CD14-positive monocyte (primary cell): ENCODE data around the gene ADRA2C. TPM values are rescaled to one million over a fixed set of nuclear protein-coding genes. Genes with fewer than 3 reads are reported as not detected.

Experiments used
- DNase-seq, 3 donors: peaks; one replicate each; pipeline ENCODE4 v3.0.0-alpha.2; 2011 to 2022
- H2AFZ ChIP-seq: 2 replicates; pipeline ENCODE4 v1.6.0; 2012; ENCODE audit warnings: mild to moderate bottlenecking, low read depth, low read length, inconsistent platforms; ENCODE audit not compliant: insufficient read depth, poor library complexity, severe bottlenecking
- H3K27ac ChIP-seq, 2 donors: 1 replicate in 1 of 2; 2 replicates in 1 of 2; pipeline ENCODE4 v1.5.1; 2012 to 2013; ENCODE audit warnings: low read length in 2 of 2, control low read depth in 1 of 2, inconsistent platforms in 1 of 2, low read depth in 1 of 2, mild to moderate bottlenecking in 1 of 2
- H3K27me3 ChIP-seq, 2 donors: one replicate each; pipeline versions ENCODE4 v1.6.0 to v1.6.1; 2011 to 2013; ENCODE audit warnings: low read length in 2 of 2; ENCODE audit not compliant: control insufficient read depth in 2 of 2, insufficient read depth in 2 of 2
- H3K36me3 ChIP-seq, 2 donors: replicated peaks in 1 of 2; 1 replicate in 1 of 2; 2 replicates in 1 of 2; pipeline versions ENCODE4 v1.5.1 to v1.6.1; 2012 to 2013; ENCODE audit warnings: low read length in 2 of 2, control low read depth in 1 of 2, inconsistent platforms in 1 of 2, mild to moderate bottlenecking in 1 of 2; ENCODE audit not compliant: insufficient read depth in 2 of 2, control insufficient read depth in 1 of 2
- H3K4me1 ChIP-seq, 2 donors: 1 replicate in 1 of 2; 2 replicates in 1 of 2; pipeline versions ENCODE4 v1.5.1 to v1.6.1; 2012 to 2013; ENCODE audit warnings: low read length in 2 of 2, control low read depth in 1 of 2, inconsistent platforms in 1 of 2, mild to moderate bottlenecking in 1 of 2, moderate library complexity in 1 of 2; ENCODE audit not compliant: insufficient read depth in 2 of 2, control insufficient read depth in 1 of 2
- H3K4me2 ChIP-seq: replicated peaks from 2 replicates; pipeline ENCODE3; 2012; ENCODE audit warnings: low read length, moderate library complexity, mild to moderate bottlenecking; ENCODE audit not compliant: poor library complexity, severe bottlenecking; ENCODE audit errors: extremely low read depth
- H3K4me3 ChIP-seq, 3 experiments: fragments of 200-600 bp in 1 of 3; sonication (generic) in 1 of 3; replicated peaks in 1 of 3; 1 replicate in 2 of 3; 2 replicates in 1 of 3; pipeline ENCODE4 v1.5.1; 2011 to 2013; ENCODE audit warnings: low read length in 3 of 3, mild to moderate bottlenecking in 3 of 3, control low read depth in 2 of 3, low read depth in 2 of 3, inconsistent platforms in 1 of 3, moderate library complexity in 1 of 3
- H3K79me2 ChIP-seq: 2 replicates; pipeline ENCODE4 v1.6.0; 2012; ENCODE audit warnings: mild to moderate bottlenecking, control low read depth, inconsistent platforms, low read length, moderate library complexity; ENCODE audit not compliant: insufficient read depth
- H3K9ac ChIP-seq: 2 replicates; pipeline ENCODE4 v1.6.0; 2017; ENCODE audit warnings: low read length, mild to moderate bottlenecking; ENCODE audit not compliant: insufficient read depth, poor library complexity, severe bottlenecking
- H3K9me3 ChIP-seq, 2 donors: replicated peaks in 1 of 2; 1 replicate in 1 of 2; 2 replicates in 1 of 2; pipeline versions ENCODE4 v1.5.1 to v1.6.1; 2012 to 2013; ENCODE audit warnings: low read length in 2 of 2, control low read depth in 1 of 2; ENCODE audit not compliant: control insufficient read depth in 1 of 2, insufficient read depth in 1 of 2
- H4K20me1 ChIP-seq: 2 replicates; pipeline ENCODE4 v1.6.0; 2012; ENCODE audit warnings: mild to moderate bottlenecking, low read length, control low read depth, moderate library complexity; ENCODE audit not compliant: insufficient read depth
- H3K27ac Mint-ChIP-seq, 7 donors: one replicate each; pipeline ENCODE4 v1.8.0; 2020; ENCODE audit warnings: mild to moderate bottlenecking in 7 of 7, mixed read lengths in 7 of 7, moderate library complexity in 6 of 7, inconsistent platforms in 2 of 7
- H3K27me3 Mint-ChIP-seq, 3 donors: one replicate each; pipeline ENCODE4 v1.8.0; 2021 to 2022; ENCODE audit warnings: low read depth in 3 of 3, mild to moderate bottlenecking in 3 of 3, mixed read lengths in 3 of 3, moderate library complexity in 3 of 3, inconsistent platforms in 1 of 3
- H3K36me3 Mint-ChIP-seq, 2 donors: one replicate each; pipeline ENCODE4 v1.8.0; 2020; ENCODE audit warnings: mixed read lengths in 2 of 2, inconsistent platforms in 1 of 2, mild to moderate bottlenecking in 1 of 2
- H3K4me1 Mint-ChIP-seq: one replicate; pipeline ENCODE4 v1.8.0; 2020; ENCODE audit warnings: mild to moderate bottlenecking, mixed read lengths
- H3K4me3 Mint-ChIP-seq, 2 donors: one replicate each; pipeline ENCODE4 v1.8.0; 2020; ENCODE audit warnings: mild to moderate bottlenecking in 2 of 2, mixed read lengths in 2 of 2, moderate library complexity in 1 of 2
- H3K9me3 Mint-ChIP-seq, 7 donors: one replicate each; pipeline ENCODE4 v1.8.0; 2020 to 2022; ENCODE audit warnings: mixed read lengths in 7 of 7, mild to moderate bottlenecking in 6 of 7, moderate library complexity in 6 of 7, inconsistent platforms in 2 of 7
- CTCF ChIP-seq: fragments of 200-600 bp; IDR thresholded peaks from one replicate; pipeline ENCODE4 v1.8.0; 2022; ENCODE audit warnings: antibody characterized with exemption, mild to moderate bottlenecking
- WGBS: methylation state at CpG from one replicate; pipeline ENCODE4 v1.1.5; 2013; ENCODE audit warnings: missing lambda C conversion rate; ENCODE audit not compliant: insufficient coverage; 5-methylcytosine and 5-hydroxymethylcytosine counted together
- intact Hi-C, 2 donors: fragments of 100-400 bp; cut with micrococcal nuclease; formaldehyde crosslinking; loops; one replicate each; pipeline versions ENCODE4 v1.15.0 to v1.15.1; 2023
- polyA plus RNA-seq, 3 donors: library from polyadenylated mRNA; depleted of rRNA in 1 of 3; unstranded in 2 of 3; stranded (reverse) in 1 of 3; fragments of 300-500 nt in 2 of 3; fragments of >200 nt in 1 of 3; fragmentation: Illumina TruSeq in 2 of 3; gene quantifications; 1 replicate in 2 of 3; 2 replicates in 1 of 3; pipeline ENCODE4 v1.2.3, GENCODE V29; 2012 to 2021

Gene ADRA2C
- polyA plus RNA-seq, 3 donors = not detected

- WGBS = 78% methylated on average over 2 of the region's 5 CpGs
- no peaks in the 10 kb centered on the region for H3K27me3 ChIP-seq
- no peaks in the 10 kb centered on the region for H4K20me1 ChIP-seq
- no peak overlapping the region for H3K4me3 ChIP-seq
- no peaks in the 10 kb centered on the region for H3K79me2 ChIP-seq
- H3K4me2 ChIP-seq = no peak overlapping the region
- Mint-ChIP-seq H3K27ac (no peak overlapping the region), H3K27me3 (peaks cover 10 to 18% (median 12%) of the 10 kb centered on the region in 3 donors), H3K9me3 (peaks cover 0 to 4% (median 2%) of the 10 kb centered on the region in 7 donors), H3K4me3 (no peak overlapping the region), H3K36me3 (no peaks in the 10 kb centered on the region), H3K4me1 (no peaks in the 10 kb centered on the region)
- no peak overlapping the region for H3K27ac ChIP-seq
- H3K4me1 ChIP-seq = no peaks in the 10 kb centered on the region
- H3K36me3 ChIP-seq = no peaks in the 10 kb centered on the region
- H2AFZ ChIP-seq = no peak overlapping the region
- no peaks in the 10 kb centered on the region for H3K9me3 ChIP-seq
- no peak for DNase-seq
- TF ChIP-seq CTCF = no peak
- intact Hi-C loops = no loop called here
- H3K9ac ChIP-seq = no peak overlapping the region
Measured at GRCh38 chr4:3736290-3736689, 29.9 kb upstream of the ADRA2C start.

- no peak for TF ChIP-seq CTCF
- Mint-ChIP-seq H3K27me3 (peaks cover 10 to 18% (median 12%) of the 10 kb centered on the region in 3 donors), H3K36me3 (no peaks in the 10 kb centered on the region), H3K4me1 (no peaks in the 10 kb centered on the region), H3K4me3 (no peak overlapping the region), H3K27ac (no peak overlapping the region), H3K9me3 (peaks cover 0 to 7% (median 3%) of the 10 kb centered on the region in 7 donors)
- 67% methylated on average over 2 of the region's 6 CpGs for WGBS
- H3K9me3 ChIP-seq = no peaks in the 10 kb centered on the region
- H3K27ac ChIP-seq = no peak overlapping the region
- H3K36me3 ChIP-seq = no peaks in the 10 kb centered on the region
- H3K27me3 ChIP-seq = no peaks in the 10 kb centered on the region
- no peak overlapping the region for H3K4me2 ChIP-seq
- H3K79me2 ChIP-seq = no peaks in the 10 kb centered on the region
- no peak for DNase-seq
- H4K20me1 ChIP-seq = no peaks in the 10 kb centered on the region
- no peak overlapping the region for H3K4me3 ChIP-seq
- no peaks in the 10 kb centered on the region for H3K4me1 ChIP-seq
- intact Hi-C loops = no loop called here
- H2AFZ ChIP-seq = no peak overlapping the region
- H3K9ac ChIP-seq = no peak overlapping the region
Measured at GRCh38 chr4:3736806-3737205, 29.4 kb upstream of the ADRA2C start.
